ENCODE results near the gene RANBP3. TPM values are rescaled to one million over a fixed set of nuclear protein-coding genes. Genes with fewer than 3 reads are reported as not detected.

Gene RANBP3
- total RNA-seq, 2 experiments from 2014 or later = 74.3 to 87.5 TPM

DNA sequence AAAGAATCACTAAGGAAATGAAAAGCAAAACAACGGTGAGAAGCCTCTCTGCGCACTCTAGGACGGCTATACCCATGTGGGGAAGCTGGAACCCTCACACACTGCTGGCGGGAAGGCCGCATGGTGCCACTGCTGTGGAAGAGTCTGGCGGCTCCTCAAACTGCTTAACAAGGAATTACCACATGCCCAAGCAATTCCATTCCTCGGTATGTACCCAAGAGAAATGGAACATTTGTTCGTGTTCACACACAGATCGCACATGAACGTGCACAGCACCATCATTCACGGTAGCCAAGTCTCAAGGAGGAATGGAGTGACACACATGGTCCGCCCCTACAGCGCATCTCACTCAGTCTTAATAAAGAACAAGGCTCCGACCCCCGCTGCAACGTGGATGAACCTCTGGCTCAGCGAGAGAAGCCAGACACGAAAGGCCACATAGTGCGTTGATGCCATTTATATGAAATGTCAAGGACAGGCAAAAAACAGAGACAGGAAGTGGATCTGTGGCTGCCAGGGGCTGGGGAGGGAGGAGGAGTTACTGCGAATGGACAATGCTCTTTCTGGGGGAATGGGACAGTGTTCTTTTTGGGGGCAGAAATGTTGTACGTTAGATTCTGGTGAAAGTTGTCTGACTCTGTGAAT is 56.3 kb downstream of the RANBP3 start:
- H3K9me3 Mint-ChIP-seq = no peaks in the 10 kb centered on the region
- ATAC-seq = no peak
- TF ChIP-seq, protein P1, sequence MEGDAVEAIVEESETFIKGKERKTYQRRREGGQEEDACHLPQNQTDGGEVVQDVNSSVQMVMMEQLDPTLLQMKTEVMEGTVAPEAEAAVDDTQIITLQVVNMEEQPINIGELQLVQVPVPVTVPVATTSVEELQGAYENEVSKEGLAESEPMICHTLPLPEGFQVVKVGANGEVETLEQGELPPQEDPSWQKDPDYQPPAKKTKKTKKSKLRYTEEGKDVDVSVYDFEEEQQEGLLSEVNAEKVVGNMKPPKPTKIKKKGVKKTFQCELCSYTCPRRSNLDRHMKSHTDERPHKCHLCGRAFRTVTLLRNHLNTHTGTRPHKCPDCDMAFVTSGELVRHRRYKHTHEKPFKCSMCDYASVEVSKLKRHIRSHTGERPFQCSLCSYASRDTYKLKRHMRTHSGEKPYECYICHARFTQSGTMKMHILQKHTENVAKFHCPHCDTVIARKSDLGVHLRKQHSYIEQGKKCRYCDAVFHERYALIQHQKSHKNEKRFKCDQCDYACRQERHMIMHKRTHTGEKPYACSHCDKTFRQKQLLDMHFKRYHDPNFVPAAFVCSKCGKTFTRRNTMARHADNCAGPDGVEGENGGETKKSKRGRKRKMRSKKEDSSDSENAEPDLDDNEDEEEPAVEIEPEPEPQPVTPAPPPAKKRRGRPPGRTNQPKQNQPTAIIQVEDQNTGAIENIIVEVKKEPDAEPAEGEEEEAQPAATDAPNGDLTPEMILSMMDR (IDR thresholded peaks at IDR 0.05) = no peak
- no peak for DNase-seq
- intact Hi-C loops (cut with micrococcal nuclease) = no loop called here
- H3K36me3 Mint-ChIP-seq (ENCODE audit: low read depth) = peaks cover 26% of the 10 kb centered on the region
- no peak overlapping the region for H3K4me3 Mint-ChIP-seq
- ChIA-PET POLR2A (no interaction called here), CTCF (interaction anchor here (1.1 kb wide), 1 partner anchor 118 kb away, joined by 3 read pairs; no protein-coding TSS in a partner anchor)
- H3K4me1 Mint-ChIP-seq (ENCODE audit: low read depth) = no peaks in the 10 kb centered on the region
- no peak overlapping the region for H3K27ac Mint-ChIP-seq
- H3K27me3 Mint-ChIP-seq = no peaks in the 10 kb centered on the region

DNA sequence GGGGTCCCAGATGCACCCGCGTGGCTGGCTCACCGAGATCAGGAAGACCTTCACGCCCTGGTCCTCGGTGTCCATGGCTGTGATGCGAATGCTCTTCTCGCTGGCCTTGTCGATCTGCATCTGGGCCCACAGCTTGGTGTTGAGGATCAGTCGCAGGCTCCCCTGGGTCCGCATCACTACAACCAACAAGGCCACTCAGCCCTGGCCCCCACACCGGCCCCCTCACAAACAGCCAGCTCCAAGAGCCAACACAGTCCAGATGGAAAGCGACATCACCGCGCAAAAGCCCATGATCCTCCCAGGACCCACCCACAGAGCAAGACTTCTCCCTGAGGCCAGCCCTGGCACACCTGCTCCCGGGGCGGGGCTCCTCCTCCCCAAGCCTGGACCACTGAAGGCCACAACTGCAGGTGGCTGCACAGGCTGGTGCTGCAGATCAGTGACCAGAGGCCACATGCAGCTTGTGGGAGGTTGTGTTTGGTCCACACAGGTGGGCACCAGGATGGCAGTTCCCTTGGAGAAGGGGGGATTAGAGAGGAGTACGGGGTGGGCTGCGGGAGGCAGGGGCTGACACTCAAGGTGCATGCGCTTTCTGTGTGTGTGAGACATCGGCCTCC is 59.4 kb downstream of the RANBP3 start:
- TF ChIP-seq, protein P1 (IDR thresholded peaks at IDR 0.05) = no peak
- intact Hi-C loops (cut with micrococcal nuclease) = no loop called here
- ATAC-seq (no peak), DNase-seq (no peak)
- no peaks in the 10 kb centered on the region for H3K4me1 Mint-ChIP-seq (ENCODE audit: low read depth)
- H3K9me3 Mint-ChIP-seq = no peaks in the 10 kb centered on the region
- no peak overlapping the region for H3K4me3 Mint-ChIP-seq
- H3K36me3 Mint-ChIP-seq (ENCODE audit: low read depth) = peaks cover 14% of the 10 kb centered on the region
- ChIA-PET CTCF (no interaction called here), POLR2A (no interaction called here)
- no peaks in the 10 kb centered on the region for H3K27me3 Mint-ChIP-seq
- H3K27ac Mint-ChIP-seq = no peak overlapping the region

DNA sequence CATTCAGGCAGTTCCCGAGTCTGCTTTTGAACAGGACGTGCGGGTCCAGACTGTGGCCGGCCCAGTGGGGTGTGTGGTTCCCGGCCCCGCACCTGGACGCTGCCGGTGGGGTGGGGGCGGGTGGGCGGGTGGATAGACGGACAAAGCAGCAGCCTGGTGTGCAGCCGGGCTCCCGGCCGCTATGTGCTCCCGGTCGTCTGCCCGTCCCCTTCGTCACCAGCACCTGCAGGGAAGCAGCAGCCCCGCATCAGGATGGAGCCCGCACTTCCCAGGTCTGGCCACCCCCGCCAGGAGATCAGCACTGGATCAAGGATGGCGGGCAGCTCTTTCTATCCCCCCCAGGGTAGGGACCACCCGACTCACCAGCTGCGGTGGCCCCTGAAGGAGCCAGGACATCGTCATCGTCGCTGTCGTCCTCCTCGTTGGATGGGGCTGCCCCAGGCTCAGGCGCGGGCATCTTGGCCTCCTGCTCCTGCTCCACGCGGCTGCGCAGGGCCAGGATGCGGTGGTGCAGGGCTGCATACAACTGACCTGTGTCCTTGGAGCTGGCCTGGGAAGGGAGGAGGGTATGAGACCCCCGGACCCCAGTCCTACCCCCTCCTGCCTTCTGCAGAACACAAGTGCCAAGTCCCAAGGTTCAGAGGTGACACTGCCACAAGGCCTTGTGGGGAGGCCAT is 60.4 kb downstream of the RANBP3 start:
- POLR2A ChIA-PET = no interaction called here
- H3K27me3 Mint-ChIP-seq = no peaks in the 10 kb centered on the region
- peaks cover 9% of the 10 kb centered on the region for H3K36me3 Mint-ChIP-seq (ENCODE audit: low read depth)
- no peak overlapping the region for H3K27ac Mint-ChIP-seq
- CTCF ChIA-PET = no interaction called here
- TF ChIP-seq, protein P1 (IDR thresholded peaks at IDR 0.05) = no peak
- intact Hi-C loops (cut with micrococcal nuclease) = no loop called here
- ATAC-seq (no peak), DNase-seq (no peak)
- no peak overlapping the region for H3K4me3 Mint-ChIP-seq
- no peaks in the 10 kb centered on the region for H3K9me3 Mint-ChIP-seq
- H3K4me1 Mint-ChIP-seq (ENCODE audit: low read depth) = no peaks in the 10 kb centered on the region

DNA sequence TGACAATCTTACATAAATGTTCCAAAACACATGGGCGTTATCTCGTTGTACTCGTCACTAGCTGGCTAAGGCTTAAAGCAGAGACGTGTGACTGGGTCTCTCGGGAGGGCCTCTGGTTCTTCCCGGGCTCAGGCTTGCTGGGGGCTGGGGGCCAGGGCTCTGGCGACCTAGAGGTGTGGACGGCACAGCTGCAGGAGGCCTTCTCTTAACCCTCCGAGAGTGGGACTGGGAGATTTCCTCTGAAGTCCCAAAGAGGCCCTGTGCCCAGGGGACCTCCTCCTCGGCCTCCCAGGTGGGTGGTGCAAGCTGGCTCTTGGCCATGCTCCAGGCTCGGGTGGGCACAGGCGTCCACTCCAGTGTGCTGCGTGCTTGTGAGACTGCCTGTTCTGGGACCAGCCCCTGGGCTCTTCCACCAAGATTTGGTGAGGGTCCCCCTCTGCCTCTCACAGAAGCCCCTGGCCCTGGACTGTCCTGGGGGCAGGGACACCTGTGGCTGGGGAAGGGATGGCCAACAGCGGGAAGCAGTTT is 61.7 kb downstream of the RANBP3 start:
- intact Hi-C loops (cut with micrococcal nuclease) = no loop called here
- H3K27me3 Mint-ChIP-seq = no peaks in the 10 kb centered on the region
- ChIA-PET CTCF (no interaction called here), POLR2A (interaction anchor here (0.7 kb wide), 1 partner anchor 8 kb away, joined by 3 read pairs; no protein-coding TSS in a partner anchor)
- no peaks in the 10 kb centered on the region for H3K9me3 Mint-ChIP-seq
- DNase-seq = no peak
- H3K4me1 Mint-ChIP-seq (ENCODE audit: low read depth) = no peaks in the 10 kb centered on the region
- no peak for ATAC-seq
- peaks cover 2% of the 10 kb centered on the region for H3K36me3 Mint-ChIP-seq (ENCODE audit: low read depth)
- no peak overlapping the region for H3K4me3 Mint-ChIP-seq
- TF ChIP-seq, protein P1 (IDR thresholded peaks at IDR 0.05) = no peak
- no peak overlapping the region for H3K27ac Mint-ChIP-seq

DNA sequence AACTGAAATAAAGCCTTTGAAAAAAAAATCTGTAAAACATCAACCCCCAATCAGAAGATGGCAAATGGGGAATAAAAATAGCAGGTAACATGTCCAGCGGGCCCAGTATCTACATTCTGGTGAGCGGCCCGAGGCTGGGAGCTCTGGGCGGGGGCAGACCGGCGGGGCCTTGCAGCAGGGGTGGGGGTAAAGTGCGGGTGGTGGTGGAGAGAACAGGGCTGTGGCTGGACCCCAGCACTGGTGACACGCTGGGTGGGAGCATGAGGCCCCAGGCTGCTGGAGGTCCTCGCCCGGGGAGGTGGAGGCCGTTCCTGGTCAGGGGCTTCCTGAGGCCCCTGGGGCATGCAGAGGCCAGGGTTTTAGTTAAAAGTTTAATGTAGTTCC is 62.2 kb downstream of the RANBP3 start:
- Mint-ChIP-seq H3K27ac (no peak overlapping the region), H3K36me3 (ENCODE audit: low read depth) (peaks cover 2% of the 10 kb centered on the region), H3K4me3 (no peak overlapping the region), H3K27me3 (no peaks in the 10 kb centered on the region), H3K9me3 (no peaks in the 10 kb centered on the region), H3K4me1 (ENCODE audit: low read depth) (no peaks in the 10 kb centered on the region)
- ATAC-seq (no peak), DNase-seq (no peak)
- intact Hi-C loops (cut with micrococcal nuclease) = no loop called here
- POLR2A ChIA-PET = interaction anchor here (0.7 kb wide), 1 partner anchor 8 kb away, joined by 3 read pairs; no protein-coding TSS in a partner anchor
- TF ChIP-seq, protein P1 (IDR thresholded peaks at IDR 0.05) = no peak
- CTCF ChIA-PET = no interaction called here
